Glomerular visceral epithelial cell (primary cell): ENCODE results near the gene PAQR3.

ENCODE experiments used
- DNase-seq: peaks from one replicate; pipeline ENCODE4 v3.0.0-alpha.2; 2016; ENCODE audit errors: extremely low spot score

The PAQR3 gene, protein sequence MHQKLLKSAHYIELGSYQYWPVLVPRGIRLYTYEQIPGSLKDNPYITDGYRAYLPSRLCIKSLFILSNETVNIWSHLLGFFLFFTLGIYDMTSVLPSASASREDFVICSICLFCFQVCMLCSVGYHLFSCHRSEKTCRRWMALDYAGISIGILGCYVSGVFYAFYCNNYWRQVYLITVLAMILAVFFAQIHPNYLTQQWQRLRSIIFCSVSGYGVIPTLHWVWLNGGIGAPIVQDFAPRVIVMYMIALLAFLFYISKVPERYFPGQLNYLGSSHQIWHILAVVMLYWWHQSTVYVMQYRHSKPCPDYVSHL

DNA sequence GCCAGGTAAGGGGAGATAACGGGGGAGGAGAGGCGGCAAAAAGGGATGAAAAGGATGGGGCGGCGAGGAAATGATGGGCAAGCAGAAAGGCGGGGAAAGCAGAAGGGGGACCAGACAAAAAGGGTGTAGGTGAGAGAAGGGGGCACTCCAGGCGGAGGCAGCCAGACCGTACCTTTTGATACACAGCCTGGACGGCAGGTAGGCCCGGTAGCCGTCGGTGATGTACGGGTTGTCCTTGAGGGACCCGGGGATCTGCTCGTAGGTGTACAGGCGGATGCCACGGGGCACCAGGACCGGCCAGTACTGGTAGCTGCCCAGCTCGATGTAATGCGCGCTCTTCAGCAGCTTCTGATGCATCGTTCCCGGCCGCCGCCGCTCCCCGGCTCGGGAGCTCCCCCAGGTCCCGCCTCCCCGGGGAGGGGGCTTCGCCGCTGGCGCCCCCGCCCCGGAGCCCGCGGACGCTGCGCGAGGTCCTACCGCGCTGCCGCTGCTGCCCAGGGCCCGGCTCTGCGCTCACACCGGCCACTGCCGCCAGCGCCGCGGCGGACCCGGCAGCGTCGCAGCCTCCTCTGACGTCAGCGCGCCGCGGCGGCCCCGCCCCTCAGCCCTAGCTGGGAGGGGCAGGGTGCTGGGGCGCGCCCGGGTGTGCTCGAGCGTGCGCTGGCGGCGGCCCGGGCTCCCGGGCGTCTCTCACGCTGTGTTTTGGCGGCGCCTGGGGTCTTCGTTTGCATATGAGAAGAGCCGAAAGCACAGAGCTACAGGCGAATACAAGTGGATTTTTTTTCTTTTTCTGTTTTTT lies at the start of gene PAQR3:
TSS of gene PAQR3 (minus strand) at position 571 of the 799 bp plus-strand sequence. CDS start at position 357, 214 bp downstream.
- DNase-seq: peak; percentile 89

- no peak for DNase-seq
Measured at GRCh38 chr4:78987683-78988082, 48.4 kb upstream of the PAQR3 start.

DNA sequence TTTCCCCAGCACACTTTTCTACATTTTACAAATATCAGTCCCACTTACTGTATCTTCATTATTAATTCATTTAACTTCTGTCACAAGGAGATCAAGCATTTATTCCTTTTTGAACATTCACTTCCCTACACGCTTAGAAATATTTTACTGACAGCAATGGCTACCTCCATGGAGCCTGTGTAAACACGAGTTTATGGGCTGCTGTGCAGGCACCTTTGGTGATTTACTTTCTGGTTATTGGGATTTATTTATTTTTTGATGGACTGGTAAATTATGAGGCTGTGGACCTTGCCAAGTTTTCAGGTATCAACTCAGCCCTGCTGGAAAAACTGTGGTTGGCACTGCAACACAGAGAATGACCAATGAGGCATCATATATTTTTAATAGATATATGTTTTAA lies 45.4 kb upstream of the PAQR3 start:
- no peak for DNase-seq

DNA sequence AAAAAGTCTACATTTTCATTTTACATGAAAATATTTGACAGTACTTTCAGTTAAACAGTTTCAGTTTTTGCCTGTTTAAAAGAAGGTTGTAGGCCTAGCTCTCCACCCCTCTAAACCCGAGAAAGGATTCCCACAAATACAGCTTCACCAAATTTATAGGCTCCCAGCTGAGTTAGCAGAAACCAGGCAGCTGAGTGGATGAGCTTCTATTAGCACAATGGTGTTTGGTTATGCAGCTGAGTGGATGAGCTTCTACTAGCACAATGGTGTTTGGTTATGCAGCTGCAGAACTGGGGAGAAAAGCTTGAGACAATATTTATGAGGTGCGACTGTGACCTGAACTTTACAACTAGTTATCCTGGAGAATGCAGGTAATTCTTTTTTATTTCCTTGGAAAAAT lies 36.6 kb upstream of the PAQR3 start:
- no peak for DNase-seq

DNA sequence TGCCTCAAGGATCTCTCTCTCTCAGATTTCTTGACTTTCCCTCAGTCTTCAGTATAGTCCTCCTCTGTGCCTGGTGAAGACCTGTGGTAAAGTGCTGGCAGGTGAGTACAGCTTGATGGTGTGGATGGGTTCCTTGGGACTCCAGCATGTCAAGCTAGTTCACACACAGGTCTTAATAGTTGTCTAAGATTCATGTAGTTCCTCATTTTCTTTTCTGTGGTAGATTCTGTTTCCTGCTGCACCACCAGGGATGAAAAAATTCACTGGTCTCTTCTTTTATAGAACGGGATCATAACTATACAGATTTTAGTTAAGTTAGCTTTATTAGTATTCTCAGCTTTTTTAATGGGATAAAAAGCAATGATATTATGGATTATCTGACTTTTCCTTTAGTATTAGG lies 32.5 kb upstream of the PAQR3 start:
- no peak for DNase-seq

DNA sequence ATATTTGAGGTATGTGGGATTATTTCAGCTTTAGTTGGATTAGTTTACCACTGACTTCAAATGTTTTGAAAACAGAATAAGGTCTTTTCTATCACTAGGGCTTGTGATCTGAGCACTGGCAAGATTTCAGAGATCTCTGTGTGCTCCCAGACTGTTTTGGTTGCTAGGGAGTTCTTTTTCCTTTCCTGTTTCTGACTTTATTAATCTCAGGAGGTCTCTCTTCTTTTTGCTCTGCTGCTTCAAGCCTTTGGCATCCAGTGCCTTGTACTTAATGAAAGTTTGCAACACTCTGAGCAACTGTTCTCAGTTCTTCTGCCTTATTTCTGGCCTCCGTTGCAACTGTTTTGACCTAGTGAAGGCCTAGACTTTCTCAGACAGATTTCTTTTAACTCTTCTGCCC lies 32.1 kb upstream of the PAQR3 start:
- no peak for DNase-seq

DNA sequence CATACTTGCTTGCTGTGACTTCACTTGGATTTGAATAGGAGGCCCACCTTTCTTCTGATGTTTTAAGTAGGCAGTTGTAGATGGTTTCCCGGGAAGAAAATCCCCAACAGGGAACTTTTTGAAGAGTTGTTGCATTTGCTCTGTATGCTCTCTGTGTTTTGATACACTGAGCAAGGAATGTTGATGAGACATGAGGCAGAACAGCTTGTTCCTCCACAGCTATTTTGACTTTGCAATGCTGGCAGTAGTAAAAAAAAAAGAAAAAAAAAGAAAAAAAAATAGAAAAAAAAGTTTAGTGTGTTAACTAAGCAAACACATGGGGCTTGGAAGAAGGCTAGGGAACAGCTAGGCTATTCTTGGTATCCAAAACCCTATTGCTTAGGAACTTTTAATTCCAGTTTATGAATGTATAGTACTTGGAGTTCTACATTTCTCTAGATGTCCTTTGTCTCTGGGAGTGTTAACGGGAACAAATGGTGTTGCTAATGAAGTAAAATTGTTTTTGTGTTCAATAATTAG lies 23.4 kb upstream of the PAQR3 start:
- DNase-seq: no peak

DNA sequence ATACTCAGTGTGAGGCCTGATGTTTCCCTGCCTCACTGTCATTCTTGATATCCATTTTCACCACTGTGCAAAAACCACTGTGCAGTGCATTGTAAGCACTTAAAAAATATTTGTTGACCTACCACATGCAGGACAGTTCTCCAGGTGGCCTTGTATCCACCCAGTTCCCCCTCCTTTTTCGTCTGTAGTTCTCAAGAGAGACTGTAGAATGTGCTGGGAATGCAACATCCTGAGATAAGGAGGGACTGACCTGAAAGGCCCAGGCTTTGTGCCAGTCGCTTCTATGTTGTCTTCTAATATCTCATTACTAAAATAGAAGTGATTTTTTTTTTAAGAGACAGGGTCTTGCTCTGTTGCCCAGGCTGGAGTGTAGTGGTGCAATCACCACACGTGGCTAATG lies 21.7 kb upstream of the PAQR3 start:
- DNase-seq: no peak

GRCh38 chr4:78956975-78957374 lies 17.7 kb upstream of the PAQR3 start:
- DNase-seq: no peak

DNA sequence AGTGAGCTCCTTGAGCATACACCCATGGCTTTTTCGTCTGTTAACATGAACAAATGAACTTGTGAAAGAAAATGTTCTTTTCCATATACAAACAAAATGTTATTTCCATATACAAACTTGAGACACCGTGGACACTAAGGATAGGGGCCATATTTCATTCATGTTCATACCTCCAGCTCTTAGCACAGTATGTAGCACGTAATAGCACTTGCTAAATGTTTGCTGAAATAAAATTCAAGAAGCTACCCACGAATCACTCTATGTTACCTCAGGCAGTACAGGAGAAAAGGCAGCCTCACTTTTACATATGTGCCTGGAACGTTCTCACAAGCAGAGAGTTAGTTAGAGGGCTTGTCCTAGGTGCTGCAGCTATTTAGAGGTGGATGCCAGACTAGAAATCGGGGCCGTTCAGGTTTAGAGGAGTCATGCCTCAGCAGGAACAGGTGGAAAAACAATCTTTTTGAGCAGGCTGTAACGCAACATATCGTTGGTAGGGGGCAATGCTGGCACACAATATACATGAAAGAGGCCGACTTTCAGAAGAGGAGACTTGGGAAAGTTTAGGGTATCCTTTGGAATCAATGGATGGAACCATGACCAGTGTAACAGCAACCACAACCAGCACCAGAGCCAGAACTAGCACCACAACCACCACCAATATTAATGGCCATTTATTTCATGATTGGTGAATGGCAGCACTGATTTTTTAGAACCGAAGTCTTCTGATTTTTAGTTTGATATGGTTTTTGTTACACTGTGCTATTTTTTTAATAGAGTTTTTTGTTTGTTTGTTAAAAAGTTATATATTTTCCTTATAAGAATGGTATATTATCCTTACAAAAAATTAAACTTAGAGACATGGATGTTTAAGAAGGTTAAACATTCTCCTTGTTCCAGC lies 14.8 kb upstream of the PAQR3 start:
- peak; percentile 11 for DNase-seq

DNA sequence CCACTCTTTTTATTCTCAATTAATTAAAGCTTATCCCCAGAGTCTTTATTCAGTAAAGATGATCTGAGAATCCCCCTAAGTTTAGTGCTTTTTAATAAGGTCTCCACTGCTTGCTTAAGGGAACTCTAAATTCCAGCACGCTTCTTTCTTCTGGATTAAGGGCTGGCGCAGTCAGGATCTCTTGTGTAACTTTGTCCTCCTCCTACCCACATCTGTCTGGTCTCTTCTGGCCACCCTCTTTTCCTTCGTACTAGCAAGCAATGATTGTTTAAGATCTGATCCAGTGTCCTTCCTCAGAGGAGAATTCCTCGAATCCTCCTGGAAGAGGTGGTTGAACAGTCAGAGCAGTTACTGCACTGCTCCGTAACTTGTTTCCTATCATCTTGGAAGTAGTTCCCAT lies 14.0 kb upstream of the PAQR3 start:
- no peak for DNase-seq

DNA sequence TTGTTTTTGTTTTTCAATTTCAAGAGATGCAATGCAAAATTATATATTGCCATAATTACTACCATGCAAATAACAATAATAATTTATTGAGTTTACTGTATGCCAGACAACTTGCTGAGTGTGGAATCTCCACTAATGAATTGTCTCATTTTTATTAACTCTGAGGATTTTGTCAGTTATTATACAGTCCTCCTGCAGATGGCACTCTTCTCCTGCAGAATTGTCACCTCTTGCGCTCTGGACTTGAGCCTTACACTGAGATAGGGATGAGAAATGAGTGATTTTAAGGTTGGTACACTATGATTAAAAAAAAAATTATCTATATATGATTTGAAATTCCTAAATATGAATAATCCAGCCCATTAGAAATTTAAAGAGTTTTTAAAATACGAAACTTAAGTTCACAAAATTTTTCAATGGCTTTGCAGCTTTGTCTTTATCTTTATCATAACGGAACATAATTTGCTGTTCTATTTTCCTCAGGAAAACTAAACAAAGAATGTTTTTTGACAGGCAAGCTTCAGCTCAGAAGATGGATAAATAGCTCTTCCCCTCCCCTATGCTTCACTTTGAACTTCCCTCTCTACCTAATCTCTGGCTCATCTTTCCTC lies 12.7 kb upstream of the PAQR3 start:
- DNase-seq: peak; percentile 48

DNA sequence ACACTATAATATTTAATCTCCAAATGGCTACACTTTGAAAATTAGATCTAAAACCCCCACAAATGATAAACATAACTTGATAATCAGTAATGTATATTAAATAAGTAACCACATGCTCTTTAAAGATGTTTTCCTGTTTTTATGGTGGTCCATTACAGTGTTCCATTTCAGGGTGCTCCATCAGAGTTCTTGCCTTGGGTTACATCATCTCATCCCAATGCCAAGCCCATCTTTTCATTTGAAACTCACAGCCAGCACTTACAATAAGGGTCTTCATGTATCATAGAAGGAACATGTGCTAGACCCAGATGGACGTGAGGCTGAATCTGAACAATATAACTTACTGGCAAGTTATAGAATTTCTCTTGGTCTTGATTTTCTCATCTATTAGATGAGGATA lies 10.5 kb upstream of the PAQR3 start:
- no peak for DNase-seq

GRCh38 chr4:78945651-78946179 lies 6.5 kb upstream of the PAQR3 start:
- no peak for DNase-seq

GRCh38 chr4:78944381-78944780 lies 5.1 kb upstream of the PAQR3 start:
- DNase-seq: no peak

GRCh38 chr4:78940752-78941151 lies 1.5 kb upstream of the PAQR3 start:
- DNase-seq: no peak

DNA sequence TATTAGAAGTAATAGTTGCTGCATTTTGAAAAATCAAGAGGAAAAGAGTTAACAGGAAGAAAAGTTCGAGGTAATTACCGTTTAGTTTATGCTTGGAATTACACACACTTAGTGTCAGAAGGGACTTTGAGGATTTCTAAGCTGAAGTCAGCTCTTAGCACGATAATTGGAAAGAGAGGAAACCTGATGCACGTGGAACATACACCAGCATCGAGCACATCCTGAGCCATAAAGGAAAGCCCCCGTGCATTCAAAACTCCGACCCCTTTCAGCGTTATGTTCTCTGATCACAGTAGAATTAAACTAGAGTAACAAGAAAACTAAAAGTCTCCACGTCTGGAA lies 400 bp upstream of the PAQR3 start:
- DNase-seq: no peak

- DNase-seq: no peak
Measured at GRCh38 chr4:78938474-78938867, 767 bp downstream of the PAQR3 start.

GRCh38 chr4:78937837-78938236 lies 1.4 kb downstream of the PAQR3 start:
- peak; percentile 42 for DNase-seq

GRCh38 chr4:78936989-78937388 lies 2.2 kb downstream of the PAQR3 start:
- DNase-seq: no peak

DNA sequence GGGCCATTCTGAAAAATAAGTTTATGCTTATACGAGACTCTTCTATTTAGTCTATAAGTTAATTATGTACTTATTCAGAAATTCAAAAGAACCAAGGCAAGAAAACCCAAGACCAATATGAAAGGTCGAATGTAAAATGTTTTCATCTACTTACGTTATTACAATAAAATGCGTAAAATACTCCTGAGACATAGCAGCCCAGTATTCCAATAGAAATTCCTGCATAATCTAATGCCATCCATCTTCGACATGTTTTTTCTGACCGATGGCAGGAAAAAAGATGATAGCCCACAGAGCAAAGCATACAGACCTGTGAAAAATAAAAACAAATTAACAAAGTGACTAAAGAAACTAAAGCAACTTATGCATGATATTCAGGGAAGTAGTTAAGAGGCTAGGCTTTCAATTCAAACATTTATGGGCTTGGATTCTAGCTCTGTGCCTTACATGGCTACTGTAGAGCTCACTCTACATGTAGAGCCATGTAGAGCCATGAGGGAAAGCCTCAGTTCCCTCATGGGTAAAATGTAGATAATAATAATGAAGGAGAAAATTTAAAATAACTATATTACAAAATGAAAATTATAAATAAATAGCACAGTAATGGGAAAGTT lies 9.1 kb downstream of the PAQR3 start:
- no peak for DNase-seq
